GM18505 (cell line): Measurements from ENCODE around the gene IBSP.

Source experiments
- ATAC-seq: cut with Tn5 transposase; IDR thresholded peaks from one replicate; pipeline ENCODE4 v1.9.1; 2021; ENCODE audit not compliant: unreplicated experiment
- POLR2A ChIP-seq: IDR thresholded peaks from 4 replicates; pipeline ENCODE4 v1.6.1; 2011; ENCODE audit warnings: borderline replicate concordance; ENCODE audit not compliant: insufficient read depth, insufficient read length; ENCODE audit errors: extremely low read depth

The IBSP gene, protein sequence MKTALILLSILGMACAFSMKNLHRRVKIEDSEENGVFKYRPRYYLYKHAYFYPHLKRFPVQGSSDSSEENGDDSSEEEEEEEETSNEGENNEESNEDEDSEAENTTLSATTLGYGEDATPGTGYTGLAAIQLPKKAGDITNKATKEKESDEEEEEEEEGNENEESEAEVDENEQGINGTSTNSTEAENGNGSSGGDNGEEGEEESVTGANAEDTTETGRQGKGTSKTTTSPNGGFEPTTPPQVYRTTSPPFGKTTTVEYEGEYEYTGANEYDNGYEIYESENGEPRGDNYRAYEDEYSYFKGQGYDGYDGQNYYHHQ

DNA sequence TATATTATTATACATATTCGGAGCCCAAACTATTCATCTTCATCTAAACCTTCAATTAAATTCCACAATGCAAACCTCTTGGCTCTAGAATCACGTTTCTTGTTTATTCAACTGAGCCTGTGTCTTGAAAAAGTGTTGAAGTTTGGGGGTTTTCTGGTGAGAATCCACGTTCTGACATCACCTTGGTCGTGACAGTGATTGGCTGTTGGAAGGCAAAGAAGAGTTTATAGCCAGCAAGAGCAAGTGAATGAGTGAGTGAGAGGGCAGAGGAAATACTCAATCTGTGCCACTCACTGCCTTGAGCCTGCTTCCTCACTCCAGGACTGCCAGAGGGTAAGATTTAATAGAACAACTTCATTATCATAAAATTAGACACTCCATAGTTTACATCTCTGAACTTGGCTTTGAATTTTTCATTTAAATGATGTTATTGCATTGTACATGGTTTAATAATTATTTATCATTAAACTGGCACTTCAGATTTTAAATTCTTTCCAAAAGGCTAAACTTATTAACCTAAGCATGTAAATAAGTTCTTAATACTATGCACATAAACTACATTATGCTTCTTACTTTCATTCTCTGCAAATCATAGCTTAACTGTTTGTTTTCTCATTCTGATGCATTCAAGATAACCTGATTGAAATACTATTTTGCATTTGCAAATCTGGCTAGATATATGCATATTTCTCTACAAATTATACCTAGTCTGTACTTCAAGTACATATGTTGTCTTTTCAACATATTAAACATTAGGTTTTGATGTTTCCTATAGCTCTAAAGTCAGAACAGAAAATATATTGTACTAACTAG, at the start of gene IBSP:
Gene IBSP, plus strand, starts transcription at position 254 of the 813 bp plus-strand sequence. CDS start 2,808 bp downstream, outside the sequence.
- no peak for ATAC-seq
- TF ChIP-seq POLR2A = no peak

DNA sequence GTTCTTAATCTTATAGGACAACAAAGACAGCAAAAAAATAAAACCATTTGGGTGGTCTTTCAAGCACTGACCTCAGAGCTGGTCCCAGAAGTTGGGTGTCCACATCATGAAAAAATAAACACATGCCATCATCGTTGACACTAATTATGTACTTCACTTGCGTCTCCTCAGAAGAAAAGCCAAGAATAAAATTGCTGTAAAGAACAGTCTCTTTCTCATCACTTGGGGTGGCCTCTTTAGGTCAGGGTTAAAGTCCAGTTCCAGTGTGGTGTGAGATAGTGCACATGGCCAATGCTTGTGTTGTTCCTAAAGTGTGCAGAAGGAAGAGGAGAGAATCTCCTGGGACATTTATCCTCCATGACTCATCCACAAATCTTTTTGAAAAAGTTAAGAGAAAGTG, 49.5 kb upstream of the IBSP start:
- ATAC-seq = no peak
- TF ChIP-seq POLR2A = no peak

DNA sequence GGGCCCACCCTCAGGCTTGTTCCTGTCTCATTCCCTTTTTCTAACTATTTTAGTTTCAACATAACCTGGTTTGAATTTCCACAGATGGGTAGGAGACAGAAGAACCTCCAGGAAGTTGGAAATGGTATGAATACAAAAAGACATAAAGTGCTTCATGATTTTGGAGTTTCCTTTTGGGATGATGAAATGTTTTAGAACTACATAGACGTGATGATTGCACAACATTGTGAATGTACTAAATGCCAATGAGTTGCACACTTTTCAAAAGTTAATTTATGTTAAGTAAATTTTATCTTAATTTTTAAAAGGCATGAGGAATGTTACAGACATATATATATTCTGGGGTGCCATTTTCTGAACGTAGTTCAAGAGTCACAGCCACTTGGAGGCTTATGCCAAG, 41.1 kb upstream of the IBSP start:
- no peak for ATAC-seq
- TF ChIP-seq POLR2A = no peak

DNA sequence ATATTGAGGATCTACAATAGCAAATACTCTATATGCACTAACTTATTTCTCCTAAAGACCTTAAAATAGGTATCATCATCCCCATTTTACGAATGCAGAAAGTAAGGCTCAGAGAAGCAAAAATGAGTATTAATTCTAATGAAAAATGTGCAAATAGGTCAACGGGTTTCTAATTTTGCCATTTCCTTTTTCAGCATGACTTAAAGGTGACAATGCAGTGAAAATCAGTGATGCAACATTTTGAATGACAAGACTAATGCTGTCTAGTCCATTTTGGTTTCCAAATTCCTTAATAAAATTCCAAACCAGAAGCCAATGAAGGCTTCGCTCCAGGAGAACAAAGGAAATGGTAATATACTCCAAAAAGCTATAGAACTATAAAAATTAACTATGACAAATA, 37.0 kb upstream of the IBSP start:
- ATAC-seq = no peak
- TF ChIP-seq POLR2A = no peak

DNA sequence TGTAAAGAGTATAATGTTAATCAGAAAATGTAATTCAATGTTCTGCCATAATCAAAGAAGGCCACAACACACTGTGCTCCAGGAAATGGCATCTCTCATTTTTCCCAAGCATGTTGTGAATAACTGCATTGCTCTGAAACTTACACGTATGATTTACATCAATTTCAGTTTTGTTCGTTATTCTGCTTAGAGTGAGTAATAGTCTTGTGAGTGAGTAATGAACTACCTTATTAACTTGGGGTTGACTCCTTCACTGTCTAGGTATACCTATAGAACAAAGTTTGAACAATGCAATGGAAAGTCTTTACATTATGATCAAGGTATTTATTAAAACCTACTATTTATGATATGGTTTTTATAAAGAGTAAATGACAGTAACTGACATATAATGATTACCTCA, 17.8 kb upstream of the IBSP start:
- ATAC-seq = no peak
- no peak for TF ChIP-seq POLR2A

DNA sequence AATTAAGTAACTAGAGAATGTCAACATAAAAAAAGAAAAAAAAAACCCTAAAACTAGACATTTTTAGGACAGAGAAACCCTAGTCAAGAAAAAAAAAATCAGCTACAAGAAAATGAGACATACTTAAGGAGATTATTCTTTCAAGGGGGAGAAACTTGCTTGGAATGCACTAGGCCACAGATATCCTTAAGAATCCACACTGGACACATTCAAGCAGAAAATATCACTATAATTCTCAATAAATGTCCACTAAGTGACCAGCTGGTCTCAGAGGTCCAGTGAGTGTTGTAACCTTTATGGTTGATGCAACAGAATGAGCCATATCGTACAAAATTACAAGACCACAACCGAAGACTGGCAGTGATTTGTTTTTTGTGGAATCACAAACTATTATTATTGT, 15.6 kb upstream of the IBSP start:
- no peak for TF ChIP-seq POLR2A
- ATAC-seq = no peak

DNA sequence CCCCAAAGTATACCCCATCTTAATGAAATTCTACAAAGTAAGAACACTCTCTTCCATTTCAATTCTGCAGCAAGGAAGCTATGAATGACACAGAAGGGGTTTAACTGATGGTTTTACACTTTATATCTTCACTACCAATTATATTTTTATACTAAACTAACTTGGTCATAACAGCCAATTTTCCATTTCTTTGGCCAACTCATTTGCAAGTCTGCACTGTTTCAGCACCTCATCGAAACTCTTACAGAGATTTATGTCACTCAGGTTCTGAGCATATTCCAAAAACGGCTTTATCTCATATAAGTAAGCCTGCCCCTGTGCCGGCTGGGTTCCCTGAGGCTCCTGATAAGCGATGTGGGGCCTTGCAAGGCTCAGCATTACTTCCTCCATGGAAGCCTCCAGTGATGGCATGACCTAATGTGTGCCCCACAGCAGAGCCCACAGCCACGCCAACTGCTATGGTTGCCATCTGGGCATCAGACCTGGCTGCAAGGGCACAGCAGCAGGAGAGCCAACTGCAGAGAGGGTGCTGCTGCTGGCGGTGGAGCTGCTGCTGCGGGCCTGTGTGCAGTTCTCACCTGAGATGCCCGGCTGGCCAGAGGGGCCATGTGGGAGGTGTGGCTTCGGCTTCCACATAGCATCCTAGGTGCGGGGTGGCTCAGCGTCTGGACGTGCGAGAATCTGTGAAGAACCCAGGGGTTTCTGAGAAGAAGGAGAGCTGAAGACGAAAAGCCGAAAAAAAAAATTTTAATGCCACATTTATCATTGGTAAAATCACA, 13.4 kb upstream of the IBSP start:
- TF ChIP-seq POLR2A = no peak
- no peak for ATAC-seq

DNA sequence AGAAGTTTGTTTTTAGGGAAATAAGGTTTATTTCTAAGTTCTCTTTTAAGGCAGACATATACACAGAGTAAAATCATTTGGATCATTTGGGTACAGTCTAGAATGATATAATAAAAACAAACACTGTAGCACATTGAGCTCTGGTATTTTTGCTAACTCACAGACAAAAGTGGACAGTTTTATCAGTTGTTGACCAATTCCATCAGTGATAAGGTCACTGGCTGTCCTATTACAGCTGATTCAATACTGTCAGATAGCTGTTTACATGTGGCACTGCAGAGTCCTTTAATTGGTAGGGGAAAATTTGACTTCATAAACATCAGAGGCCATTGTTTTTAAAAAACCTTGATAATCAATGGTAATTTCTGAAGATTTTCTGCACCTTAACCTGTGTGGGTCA, 3.5 kb downstream of the IBSP start:
- ATAC-seq = no peak
- no peak for TF ChIP-seq POLR2A

DNA sequence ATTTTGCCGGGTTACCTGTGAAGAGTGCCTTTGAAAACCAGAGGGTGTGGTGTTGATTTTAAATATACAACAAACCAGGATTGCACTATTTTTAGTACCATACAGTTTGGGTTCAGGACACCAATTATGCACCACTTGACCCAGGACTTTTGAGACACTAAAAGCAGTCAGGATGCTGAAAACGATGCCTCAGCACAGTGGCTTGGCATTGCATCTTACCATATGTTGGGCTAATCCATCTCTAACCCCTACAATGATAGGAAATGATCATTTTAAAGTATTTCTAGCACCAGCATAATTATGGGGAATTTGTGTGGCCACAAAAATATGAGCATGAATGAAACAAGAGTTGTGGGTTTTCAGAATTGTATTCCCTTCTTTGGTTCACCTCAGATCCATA, 4.1 kb downstream of the IBSP start:
- no peak for ATAC-seq
- TF ChIP-seq POLR2A = no peak

DNA sequence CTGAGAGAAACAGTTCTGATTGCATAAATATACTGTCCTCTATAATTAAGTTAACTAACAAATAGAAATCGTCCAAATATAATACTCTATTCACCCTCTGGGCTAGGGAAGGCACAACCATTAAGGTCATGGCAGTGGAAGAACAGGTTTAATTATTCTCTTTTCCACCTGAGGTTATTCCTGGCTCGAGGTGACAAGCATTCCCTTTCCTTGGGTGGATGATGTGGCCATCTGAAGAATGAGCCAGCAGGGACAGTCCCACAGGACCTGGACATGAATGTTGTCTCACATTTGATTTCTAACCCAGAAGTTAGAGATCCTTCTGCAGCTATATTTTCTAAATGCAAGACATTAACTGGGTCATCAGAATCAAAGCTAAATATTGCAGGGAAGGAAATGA, 5.5 kb downstream of the IBSP start:
- no peak for ATAC-seq
- TF ChIP-seq POLR2A = no peak

DNA sequence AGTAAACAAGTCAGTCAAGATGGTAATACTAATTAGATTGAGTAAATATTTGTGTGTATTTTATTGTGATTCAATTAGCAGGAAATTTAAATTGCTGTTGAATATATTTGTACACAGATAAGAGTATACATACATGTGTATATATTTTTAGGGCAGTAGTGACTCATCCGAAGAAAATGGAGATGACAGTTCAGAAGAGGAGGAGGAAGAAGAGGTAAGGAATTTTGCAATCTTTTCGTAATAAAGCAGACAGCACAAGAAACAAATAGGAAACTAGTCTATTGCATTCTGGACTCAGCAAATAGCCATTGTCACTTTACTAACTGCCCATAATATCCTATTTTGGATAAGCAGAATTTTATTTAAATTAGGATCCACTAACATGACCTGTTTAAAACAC, 6.6 kb downstream of the IBSP start:
- no peak for ATAC-seq
- TF ChIP-seq POLR2A = no peak

DNA sequence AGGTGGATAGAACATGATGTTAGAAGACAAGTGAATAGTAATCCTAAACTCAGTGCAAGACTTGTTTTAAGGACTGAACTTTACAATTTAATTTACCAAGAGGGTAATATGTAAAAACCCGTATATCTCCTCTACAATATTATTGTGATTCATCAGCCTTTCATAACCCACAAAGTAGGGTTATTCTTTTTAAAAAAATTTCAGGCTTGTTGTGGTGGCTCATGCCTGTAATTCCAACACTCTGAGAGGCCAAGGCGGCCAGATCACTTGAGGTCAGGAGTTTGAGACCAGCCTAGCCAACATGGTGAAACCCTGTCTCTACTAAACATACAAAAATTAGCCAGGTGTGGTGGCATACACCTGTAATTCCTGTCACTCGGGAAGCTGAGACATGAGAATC, 7.2 kb downstream of the IBSP start:
- no peak for TF ChIP-seq POLR2A
- no peak for ATAC-seq

DNA sequence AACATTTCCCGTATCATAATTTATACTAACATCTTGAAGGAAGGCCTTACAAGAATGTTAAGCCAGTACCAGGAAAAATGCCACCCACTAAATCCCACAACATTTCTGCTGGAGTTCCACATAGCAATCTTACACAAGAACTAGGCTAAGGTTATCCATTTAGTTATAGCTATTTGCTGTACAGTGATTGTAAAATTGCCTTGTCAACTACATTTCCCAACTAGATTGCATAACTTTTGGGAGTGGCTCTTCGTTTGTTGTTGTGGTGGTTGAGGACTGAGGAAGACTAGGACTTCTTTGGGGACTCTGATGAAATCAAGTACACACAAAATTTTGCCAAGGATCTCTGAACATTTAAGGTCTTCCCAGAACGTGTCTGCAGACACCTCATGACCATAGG, 8.0 kb downstream of the IBSP start:
- TF ChIP-seq POLR2A = no peak

DNA sequence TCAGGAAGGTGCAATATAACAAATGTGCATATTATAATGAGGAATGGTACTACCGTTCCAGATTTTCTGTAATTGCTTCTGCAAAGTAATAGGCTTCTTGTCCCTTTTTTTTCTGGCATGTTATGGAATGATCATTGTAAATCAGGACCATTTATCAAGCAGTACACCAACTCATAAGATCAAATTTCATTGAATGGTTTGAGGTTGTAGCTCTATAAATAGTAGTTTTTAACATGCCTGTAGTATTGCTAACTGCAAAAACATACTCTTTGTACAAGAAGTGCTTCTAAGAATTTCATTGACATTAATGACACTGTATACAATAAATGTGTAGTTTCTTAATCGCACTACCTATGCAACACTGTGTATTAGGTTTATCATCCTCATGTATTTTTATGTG, 12.6 kb downstream of the IBSP start:
- ATAC-seq = no peak
- no peak for TF ChIP-seq POLR2A

More for the DNA sequence above, 8.0 kb downstream of the IBSP start:
- ATAC-seq = no peak

DNA sequence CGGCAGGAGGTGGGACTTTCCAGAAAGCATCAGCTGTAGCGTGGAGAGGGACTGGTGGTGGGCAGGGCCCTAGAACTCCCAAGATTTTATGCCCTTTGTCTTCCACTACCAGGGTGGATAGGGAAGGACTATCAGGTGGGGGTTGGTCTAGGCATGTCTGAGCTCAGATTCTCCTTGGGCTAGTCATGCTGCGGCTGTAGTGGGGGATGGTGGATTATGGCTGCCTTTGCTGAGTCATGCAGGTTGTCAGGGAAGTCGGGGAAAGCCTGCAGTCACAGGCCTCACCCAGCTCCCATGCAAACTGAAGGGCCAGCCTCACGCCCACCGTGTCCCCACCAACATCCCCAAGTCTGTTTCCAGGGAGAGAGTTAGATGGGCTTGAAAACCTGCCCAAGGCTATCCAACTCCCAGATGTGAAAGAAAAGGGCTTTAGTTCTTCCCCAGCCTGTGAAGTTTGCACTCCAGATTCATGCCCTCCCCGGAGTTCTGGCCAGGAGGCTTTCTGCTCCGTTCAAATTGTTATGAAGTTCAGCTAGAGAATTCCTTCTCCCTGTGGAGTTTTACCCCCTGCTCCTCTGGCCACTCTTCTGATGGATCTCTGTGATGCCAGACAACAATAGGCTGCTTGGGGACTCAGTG, 20.0 kb downstream of the IBSP start:
- ATAC-seq = no peak
- no peak for TF ChIP-seq POLR2A
